IMR-90 (cell line): Measurements from ENCODE around the gene TMPRSS6.

ENCODE experiments used
- CEBPB ChIP-seq: IDR thresholded peaks from 2 replicates; pipeline ENCODE4 v1.6.1; 2012; ENCODE audit warnings: low read depth, low read length, improper control_type of control experiment
- CTCF ChIP-seq: conservative IDR thresholded peaks from 2 replicates; pipeline ENCODE4 v1.5.1; 2012; ENCODE audit warnings: mild to moderate bottlenecking, low read depth, low read length, improper control_type of control experiment
- ELK1 ChIP-seq: fragments of 150-350 bp; IDR thresholded peaks from 2 replicates; pipeline ENCODE4 v1.6.1; 2016; ENCODE audit warnings: low read depth, mild to moderate bottlenecking, low read length, moderate library complexity, borderline replicate concordance
- FOS ChIP-seq: fragments of 150-350 bp; IDR thresholded peaks from 2 replicates; pipeline ENCODE4 v1.6.1; 2016; ENCODE audit warnings: low read depth, low read length
- MAFK ChIP-seq: IDR thresholded peaks from 2 replicates; pipeline ENCODE4 v1.6.1; 2012; ENCODE audit warnings: low read depth, low read length, improper control_type of control experiment
- MAZ ChIP-seq: IDR thresholded peaks from 2 replicates; pipeline ENCODE4 v1.6.1; 2012; ENCODE audit warnings: low read depth, mild to moderate bottlenecking, low read length, improper control_type of control experiment, moderate library complexity, borderline replicate concordance
- MXI1 ChIP-seq: IDR thresholded peaks from 2 replicates; pipeline ENCODE4 v1.6.1; 2012; ENCODE audit warnings: low read depth, mild to moderate bottlenecking, low read length, moderate library complexity, borderline replicate concordance
- NFE2L2 ChIP-seq: fragments of 150-350 bp; IDR thresholded peaks from 2 replicates; pipeline ENCODE4 v1.6.1; 2016; ENCODE audit warnings: low read depth, mild to moderate bottlenecking, low read length
- POLR2A ChIP-seq: IDR thresholded peaks from 2 replicates; pipeline ENCODE4 v1.6.1; 2012; ENCODE audit warnings: mild to moderate bottlenecking, low read depth, low read length
- RAD21 ChIP-seq: IDR thresholded peaks from 2 replicates; pipeline ENCODE4 v1.6.1; 2012; ENCODE audit warnings: low read length, improper control_type of control experiment
- SMC3 ChIP-seq: fragments of 150-350 bp; IDR thresholded peaks from 2 replicates; pipeline ENCODE4 v1.6.1; 2016; ENCODE audit warnings: low read depth, mild to moderate bottlenecking, antibody characterized with exemption, low read length, moderate library complexity
- USF2 ChIP-seq: fragments of 150-350 bp; IDR thresholded peaks from 2 replicates; pipeline ENCODE4 v1.6.1; 2017; ENCODE audit warnings: mild to moderate bottlenecking, antibody characterized with exemption, low read length, low read depth

GRCh38 chr22:37080438-37080837 lies 29.1 kb downstream of the TMPRSS6 start:
- TF ChIP-seq CTCF (no peak), MAFK (no peak), CEBPB (no peak), NFE2L2 (no peak), SMC3 (no peak), POLR2A (no peak), MAZ (no peak), ELK1 (no peak), USF2 (no peak), FOS (no peak), RAD21 (no peak), MXI1 (no peak)
